Measurements from ENCODE around the gene TNNC2.
"Not testable (repeated sequence)": the region's sequence is repeated elsewhere in the genome, so short reads cannot be mapped to it uniquely, and the experiment has no call there.

The TNNC2 gene

GRCh38 chr20:45822857-45823256 is 4.3 kb downstream of the TNNC2 start:
- DNase-seq (ENCODE audit: low read depth in 2 of 2): no peak

GRCh38 chr20:45821947-45822346 is 5.2 kb downstream of the TNNC2 start:
- no peak for DNase-seq (ENCODE audit: low read depth in 2 of 2)

GRCh38 chr20:45819466-45819865 is 7.6 kb downstream of the TNNC2 start:
- DNase-seq (ENCODE audit: low read depth in 2 of 2): no peak

- no peak for DNase-seq (ENCODE audit: low read depth in 2 of 2)
Measured at GRCh38 chr20:45818239-45818638, 8.9 kb downstream of the TNNC2 start.

GRCh38 chr20:45817376-45818194 is 9.5 kb downstream of the TNNC2 start:
- DNase-seq (ENCODE audit: low read depth in 2 of 2): no peak

- DNase-seq (ENCODE audit: low read depth in 2 of 2): no peak
Measured at GRCh38 chr20:45816951-45817350, 10.2 kb downstream of the TNNC2 start.

- DNase-seq (ENCODE audit: low read depth in 2 of 2): no peak
Measured at GRCh38 chr20:45814314-45814713, 12.8 kb downstream of the TNNC2 start.

GRCh38 chr20:45813489-45813888 is 13.6 kb downstream of the TNNC2 start:
- DNase-seq (ENCODE audit: low read depth in 2 of 2): no peak

- no peak for DNase-seq (ENCODE audit: low read depth in 2 of 2)
Measured at GRCh38 chr20:45813006-45813340, 14.1 kb downstream of the TNNC2 start.

GRCh38 chr20:45812157-45813005 is 14.7 kb downstream of the TNNC2 start, which contains the start of gene UBE2C:
TSS of gene UBE2C (plus strand) at chr20:45812644. CDS start at chr20:45812696, 52 bp downstream.
- DNase-seq (ENCODE audit: low read depth in 2 of 2): peak; percentile 78 to 83

GRCh38 chr20:45810191-45810970 is 16.7 kb downstream of the TNNC2 start:
- DNase-seq (ENCODE audit: low read depth in 2 of 2): no peak

- no peak for DNase-seq (ENCODE audit: low read depth in 2 of 2)
Measured at GRCh38 chr20:45801851-45802250, 25.3 kb downstream of the TNNC2 start.

- DNase-seq (ENCODE audit: low read depth in 2 of 2): peak in 1 of 2 donors; percentile 36
Measured at GRCh38 chr20:45798935-45799642, 28.0 kb downstream of the TNNC2 start.

GRCh38 chr20:45797955-45798354 is 29.2 kb downstream of the TNNC2 start:
- not testable (repeated sequence) for DNase-seq (ENCODE audit: low read depth in 2 of 2)

- not testable (repeated sequence) for DNase-seq (ENCODE audit: low read depth in 2 of 2)
Measured at GRCh38 chr20:45797510-45797909, 29.6 kb downstream of the TNNC2 start.

GRCh38 chr20:45796337-45797065 is 30.6 kb downstream of the TNNC2 start:
- no peak for DNase-seq (ENCODE audit: low read depth in 2 of 2)

- no peak for DNase-seq (ENCODE audit: low read depth in 2 of 2)
Measured at GRCh38 chr20:45792317-45793118, 34.6 kb downstream of the TNNC2 start.

GRCh38 chr20:45788351-45788750 is 38.8 kb downstream of the TNNC2 start:
- DNase-seq (ENCODE audit: low read depth in 2 of 2): no peak

- no peak for DNase-seq (ENCODE audit: low read depth in 2 of 2)
Measured at GRCh38 chr20:45783656-45784294, 43.3 kb downstream of the TNNC2 start.
